VCaP (cell line): Measurements from ENCODE around the gene KNSTRN.

Experiments used
- H3K27ac ChIP-seq: fragments of 450-650 bp; 2 replicates; pipeline ENCODE4 v1.5.1; 2017
- TF ChIP-seq, protein P1 (sequence below): fragments of 450-650 bp; conservative IDR thresholded peaks from 2 replicates; pipeline ENCODE4 v1.5.1; 2017; ENCODE audit warnings: mild to moderate bottlenecking, moderate library complexity

Gene KNSTRN

DNA sequence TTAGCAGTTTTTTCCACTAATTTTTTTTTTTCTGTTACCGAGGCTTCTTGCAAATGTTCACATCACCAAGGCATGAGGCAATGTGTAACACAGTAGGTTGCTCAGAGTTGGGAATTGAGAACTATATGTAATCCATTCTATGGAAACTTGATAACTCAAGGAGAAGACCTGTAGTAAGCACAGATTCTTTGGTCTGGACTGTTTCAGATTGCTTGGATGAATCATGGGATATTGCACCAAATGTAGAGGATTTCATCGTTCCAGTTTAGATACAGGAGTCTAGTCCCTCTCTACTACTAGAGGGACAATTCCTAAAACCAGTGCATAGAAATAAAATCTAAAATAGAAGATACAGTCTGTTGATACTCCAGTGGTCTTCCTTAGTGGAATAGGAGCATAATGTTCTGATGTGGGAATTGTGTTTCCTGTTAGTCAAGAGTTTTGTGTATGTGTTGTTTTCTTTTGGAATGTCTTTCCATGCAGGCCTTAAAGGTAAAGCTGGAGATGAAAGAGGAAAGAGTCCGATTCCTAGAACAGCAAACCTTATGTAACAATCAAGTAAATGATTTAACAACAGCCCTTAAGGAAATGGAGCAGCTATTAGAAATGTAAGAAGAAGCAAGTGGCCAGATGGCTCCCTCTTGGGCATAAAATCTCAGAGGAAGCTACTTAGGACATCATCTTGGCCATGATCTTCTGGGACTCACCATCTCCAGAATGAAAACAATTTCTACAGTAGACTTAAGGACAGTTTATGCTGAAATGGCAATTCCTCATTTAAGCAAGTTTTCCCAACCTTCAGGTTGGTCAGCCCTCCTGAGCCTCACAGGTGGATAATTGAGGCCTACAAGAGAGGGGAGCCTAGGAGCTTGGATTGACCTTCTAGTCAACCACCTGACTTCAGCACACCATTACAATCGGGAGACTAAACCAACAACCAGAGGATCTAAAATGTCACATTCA is 10.7 kb downstream of the KNSTRN start:
- TF ChIP-seq, protein P1, sequence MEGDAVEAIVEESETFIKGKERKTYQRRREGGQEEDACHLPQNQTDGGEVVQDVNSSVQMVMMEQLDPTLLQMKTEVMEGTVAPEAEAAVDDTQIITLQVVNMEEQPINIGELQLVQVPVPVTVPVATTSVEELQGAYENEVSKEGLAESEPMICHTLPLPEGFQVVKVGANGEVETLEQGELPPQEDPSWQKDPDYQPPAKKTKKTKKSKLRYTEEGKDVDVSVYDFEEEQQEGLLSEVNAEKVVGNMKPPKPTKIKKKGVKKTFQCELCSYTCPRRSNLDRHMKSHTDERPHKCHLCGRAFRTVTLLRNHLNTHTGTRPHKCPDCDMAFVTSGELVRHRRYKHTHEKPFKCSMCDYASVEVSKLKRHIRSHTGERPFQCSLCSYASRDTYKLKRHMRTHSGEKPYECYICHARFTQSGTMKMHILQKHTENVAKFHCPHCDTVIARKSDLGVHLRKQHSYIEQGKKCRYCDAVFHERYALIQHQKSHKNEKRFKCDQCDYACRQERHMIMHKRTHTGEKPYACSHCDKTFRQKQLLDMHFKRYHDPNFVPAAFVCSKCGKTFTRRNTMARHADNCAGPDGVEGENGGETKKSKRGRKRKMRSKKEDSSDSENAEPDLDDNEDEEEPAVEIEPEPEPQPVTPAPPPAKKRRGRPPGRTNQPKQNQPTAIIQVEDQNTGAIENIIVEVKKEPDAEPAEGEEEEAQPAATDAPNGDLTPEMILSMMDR = no peak
- H3K27ac ChIP-seq = no peak overlapping the region; the same call in 1 of the 2 replicates

DNA sequence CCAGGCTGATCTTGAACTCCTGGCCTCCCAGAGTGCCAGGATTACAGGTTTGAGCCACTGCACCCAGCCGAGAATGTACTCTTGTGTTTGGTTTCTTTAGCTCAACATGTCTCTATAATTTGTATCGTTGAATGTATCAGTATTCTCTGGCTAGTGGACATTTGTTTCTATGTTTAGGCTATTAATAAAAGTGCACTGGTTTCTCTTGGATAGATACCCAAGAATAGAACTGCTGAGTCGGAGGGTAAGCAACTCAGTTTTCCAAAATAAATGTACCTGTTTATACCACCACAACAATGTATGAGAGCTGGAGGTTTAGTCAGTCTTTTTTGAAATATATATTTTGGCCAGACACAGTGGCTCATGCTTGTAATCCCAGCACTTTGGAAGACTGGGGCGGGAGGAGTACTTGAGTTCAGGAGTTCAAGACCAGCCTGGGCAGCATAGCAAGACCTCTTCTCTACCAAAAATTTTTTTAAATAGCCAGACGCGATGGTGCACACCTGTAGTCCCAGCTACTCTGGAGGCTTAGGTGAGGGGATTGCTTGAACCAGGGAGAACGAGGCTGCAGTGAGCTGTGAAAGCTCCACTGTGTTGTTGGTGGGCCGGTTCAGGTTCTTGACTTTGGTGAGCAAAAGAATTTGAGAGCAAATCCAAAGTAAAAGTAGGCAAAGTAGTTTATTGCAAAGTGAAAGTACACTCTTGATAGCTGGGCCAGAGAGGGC is 15.3 kb downstream of the KNSTRN start:
- no peak overlapping the region for H3K27ac ChIP-seq
- TF ChIP-seq, protein P1 = no peak

DNA sequence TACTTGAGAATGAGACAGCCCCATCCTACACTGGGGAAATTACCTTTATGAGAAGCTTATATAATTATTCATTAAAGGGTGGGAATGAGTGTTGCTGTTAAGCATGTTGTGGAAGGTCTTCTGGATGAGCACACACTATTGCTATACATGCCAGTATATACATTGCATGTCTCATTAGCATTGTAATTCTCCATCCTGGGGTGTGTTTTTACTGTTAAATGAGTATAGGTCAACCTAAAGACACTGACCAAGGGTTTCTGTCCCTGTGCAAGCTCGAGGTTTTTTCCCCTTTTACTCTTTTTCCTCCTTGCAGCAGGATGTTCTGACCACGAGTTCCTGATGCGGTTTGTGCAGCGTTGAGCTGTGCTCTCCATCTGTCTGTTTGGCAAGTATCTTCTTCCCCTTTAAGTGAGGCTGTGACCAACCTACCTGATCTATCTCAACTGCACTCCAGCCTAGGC is 15.9 kb downstream of the KNSTRN start:
- no peak overlapping the region for H3K27ac ChIP-seq
- TF ChIP-seq, protein P1 = no peak

DNA sequence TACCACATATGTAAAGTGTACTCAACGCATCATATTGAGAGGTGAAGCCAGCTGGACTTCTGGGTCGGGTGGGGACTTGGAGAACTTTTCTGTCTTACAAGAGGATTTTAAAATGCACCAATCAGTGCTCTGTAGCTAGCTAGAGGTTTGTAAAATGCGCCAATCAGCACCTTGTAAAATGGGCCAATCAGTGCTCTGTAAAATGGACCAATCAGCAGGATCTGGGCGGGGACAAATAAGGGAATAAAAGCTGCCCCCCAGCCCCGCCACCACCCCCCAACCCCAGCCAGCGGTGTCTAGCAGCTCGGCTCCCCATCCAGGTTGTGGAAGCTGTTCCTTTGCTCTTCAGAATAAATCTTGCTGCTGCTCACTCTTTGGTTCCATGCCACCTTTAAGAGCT is 16.8 kb downstream of the KNSTRN start:
- TF ChIP-seq, protein P1 = no peak
- H3K27ac ChIP-seq = no peak overlapping the region

DNA sequence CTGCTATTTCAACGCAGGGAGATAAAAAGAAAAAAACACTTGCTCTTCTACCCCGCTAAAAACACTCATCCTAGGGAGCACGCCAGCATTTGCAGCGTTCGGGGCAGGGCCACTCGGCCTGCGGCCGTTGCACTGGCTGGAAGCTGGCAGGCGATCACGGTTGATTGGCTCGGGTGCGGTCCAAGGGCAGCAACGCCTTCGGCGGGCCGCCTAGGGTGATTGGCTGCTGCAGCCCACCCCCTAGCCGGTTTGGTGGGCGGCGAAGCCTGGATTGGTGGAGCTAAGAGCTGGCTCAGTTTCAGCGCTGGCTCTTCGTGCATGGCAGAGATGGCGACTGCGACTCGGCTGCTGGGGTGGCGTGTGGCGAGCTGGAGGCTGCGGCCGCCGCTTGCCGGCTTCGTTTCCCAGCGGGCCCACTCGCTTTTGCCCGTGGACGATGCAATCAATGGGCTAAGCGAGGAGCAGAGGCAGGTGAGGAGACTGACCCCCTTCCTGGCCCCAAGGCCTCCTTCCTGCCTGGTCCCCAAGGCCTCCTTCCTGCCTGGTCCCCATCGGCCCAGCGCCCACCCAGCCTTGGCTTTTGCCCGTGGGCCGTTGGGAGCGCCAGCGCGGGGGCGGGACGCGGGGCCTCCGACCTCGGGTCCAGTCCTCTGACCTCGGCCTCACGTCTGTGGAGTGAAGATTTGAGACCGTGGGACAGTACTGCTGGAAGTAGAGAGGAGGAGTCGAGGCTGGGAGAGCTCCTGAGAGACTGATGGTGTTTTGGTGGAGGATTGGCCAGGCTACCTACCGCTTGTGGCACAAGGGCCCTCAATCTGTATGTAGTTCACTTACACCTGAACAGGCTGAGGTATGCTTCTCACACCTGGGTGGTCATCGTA is 23.2 kb downstream of the KNSTRN start, which contains the start of gene IVD:
TSS of gene IVD (plus strand) at position 295 of the 881 bp plus-strand sequence. CDS start at position 328, 33 bp downstream.
- TF ChIP-seq, protein P1 = no peak
- peak within 1 kb of the TSS; percentile 84 for H3K27ac ChIP-seq

DNA sequence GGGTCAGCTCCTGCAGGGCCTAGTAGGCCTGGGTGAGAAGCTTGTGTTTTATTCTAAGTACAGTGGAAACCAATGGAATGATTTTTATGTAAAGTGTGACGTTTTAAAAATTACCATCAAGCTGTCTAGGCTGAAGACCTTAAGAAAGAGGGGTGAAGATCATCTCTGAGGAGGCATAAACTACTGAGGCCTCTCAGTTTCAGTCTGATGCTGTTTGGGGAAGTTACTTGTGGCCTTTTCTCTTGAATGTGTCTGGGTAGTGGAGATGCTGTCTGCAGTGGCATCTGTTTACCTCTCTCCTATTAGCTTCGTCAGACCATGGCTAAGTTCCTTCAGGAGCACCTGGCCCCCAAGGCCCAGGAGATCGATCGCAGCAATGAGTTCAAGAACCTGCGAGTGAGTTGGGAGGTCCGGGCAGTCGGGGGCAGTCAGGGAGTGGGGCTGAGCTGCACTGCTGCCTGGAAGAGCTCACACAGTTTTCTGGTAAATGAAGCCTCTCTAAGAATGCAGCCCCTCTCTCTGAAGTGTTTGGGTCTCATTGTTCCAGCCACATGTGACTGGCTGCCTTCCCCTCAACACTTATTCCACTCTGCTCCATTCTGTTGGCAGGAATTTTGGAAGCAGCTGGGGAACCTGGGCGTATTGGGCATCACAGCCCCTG is 24.9 kb downstream of the KNSTRN start:
- peak overlapping the region; percentile 84; the same call in 1 of the 2 replicates for H3K27ac ChIP-seq
- TF ChIP-seq, protein P1 = no peak
